ENCODE results near the gene ZNF646. TPM values are rescaled to one million over a fixed set of nuclear protein-coding genes. Genes with fewer than 3 reads are reported as not detected.
A peak's percentile ranks its signal among the peaks of the same experiment; 100 is the strongest.

ZNF646 gene
- total and polyA plus RNA-seq, 2 of the 13 experiments (the other 11 are each of a cell fraction or from before 2014, with no cell fraction given), result 3.4 to 10.9 TPM

GRCh38 chr16:31105677-31106213 is 31.5 kb downstream of the ZNF646 start (continued):
- TF ChIP-seq ZBED4 (CRISPR knock-in tag; IDR thresholded peaks at IDR 0.05; ENCODE audit: borderline replicate concordance) (peak; percentile 81), TBL1XR1 (IDR thresholded peaks at IDR 0.05; ENCODE audit: borderline replicate concordance, low read length, partially characterized antibody) (peak; percentile 83), ZNF274 (CRISPR knock-in tag; IDR thresholded peaks at IDR 0.05) (peak; percentile 98), POLR2G (IDR thresholded peaks at IDR 0.05; ENCODE audit: low read depth, low read length) (peak; percentile 79), HOXD1 (CRISPR knock-in tag; IDR thresholded peaks at IDR 0.05) (peak; percentile 97; the same call in 1 of the 2 replicates), NFIB (CRISPR knock-in tag; IDR thresholded peaks at IDR 0.05; ENCODE audit: borderline replicate concordance) (no peak), ZNF572 (CRISPR knock-in tag; IDR thresholded peaks at IDR 0.05) (peak; percentile 25; the same call in 1 of the 2 replicates), USF2 (IDR thresholded peaks at IDR 0.05; ENCODE audit: low read depth, low read length) (peak; percentile 63; the same call in 1 of the 2 replicates), USF2 (CRISPR knock-in tag; IDR thresholded peaks at IDR 0.05; ENCODE audit: borderline replicate concordance) (peak; percentile 64), HNF4G (IDR thresholded peaks at IDR 0.05; ENCODE audit: borderline replicate concordance, low read depth, low read length) (peak; percentile 32; the same call in 1 of the 2 replicates), HNF4G (CRISPR knock-in tag; IDR thresholded peaks at IDR 0.05; ENCODE audit: borderline replicate concordance, low read depth) (peak; percentile 60; the same call in 1 of the 2 replicates), ZKSCAN5 (CRISPR knock-in tag; IDR thresholded peaks at IDR 0.05) (peak; percentile 81; the same call in 1 of the 2 replicates), MTA1 (CRISPR knock-in tag; IDR thresholded peaks at IDR 0.05; ENCODE audit: borderline replicate concordance) (peak; percentile 94), SMAD9 (CRISPR knock-in tag; IDR thresholded peaks at IDR 0.05) (peak; percentile 94; the same call in 1 of the 2 replicates), ZNF713 (CRISPR knock-in tag; IDR thresholded peaks at IDR 0.05) (0 out of 2 replicates have a peak, but pooled peaks have one; percentile 75), ZNF207 (IDR thresholded peaks at IDR 0.05; ENCODE audit: borderline replicate concordance) (no peak), PLSCR1 (CRISPR knock-in tag; IDR thresholded peaks at IDR 0.05; ENCODE audit: borderline replicate concordance) (peak; percentile 80; the same call in 1 of the 2 replicates), TBX3 (IDR thresholded peaks at IDR 0.05; ENCODE audit: borderline replicate concordance) (no peak), ZNF253 (CRISPR knock-in tag; IDR thresholded peaks at IDR 0.05; ENCODE audit: borderline replicate concordance) (peak; percentile 97)
